K562 (cell line): ENCODE results near the gene SLC16A1. TPM values are rescaled to one million over a fixed set of nuclear protein-coding genes. Genes with fewer than 3 reads are reported as not detected.

Experiments
- C11orf30 ChIP-seq: fragments of 450-650 bp; IDR thresholded peaks from 2 replicates; pipeline ENCODE4 v1.6.1; 2016; ENCODE audit warnings: low read depth, mild to moderate bottlenecking
- DPF2 ChIP-seq: fragments of 450-650 bp; IDR thresholded peaks from 2 replicates; pipeline ENCODE4 v1.6.1; 2016
- MAFF ChIP-seq: IDR thresholded peaks from 2 replicates; pipeline ENCODE4 v1.6.1; 2012; ENCODE audit warnings: low read length, improper control_type of control experiment
- NEUROD1 ChIP-seq: fragments of 150-350 bp; IDR thresholded peaks from 2 replicates; pipeline ENCODE4 v1.6.1; 2014; ENCODE audit warnings: borderline replicate concordance, low read length, low read depth; ENCODE audit not compliant: partially characterized antibody
- SUPT5H ChIP-seq: fragments of 450-650 bp; IDR thresholded peaks from 2 replicates; pipeline ENCODE4 v1.6.1; 2016
- polyA plus RNA-seq, 8 experiments: library from polyadenylated mRNA; depleted of rRNA in 4 of 8; stranded (reverse) in 5 of 8; unstranded in 3 of 8; fragments of >200 nt; fragmentation: Nextera tagmentation in 2 of 8; fragmentation: Illumina TruSeq in 1 of 8; extraction: Ambion mirVana in 2 of 8; extraction: Trizol in 1 of 8; gene quantifications; 2 replicates each; pipeline versions ENCODE4 v1.2.1 to v1.2.3, GENCODE V29; 2011 to 2014; ENCODE audit warnings: inconsistent platforms in 1 of 8, missing spikeins in 1 of 8
- total RNA-seq, 7 experiments: library from RNA; depleted of rRNA in 6 of 7; stranded (reverse); fragments of >200 nt in 6 of 7; fragmentation: Illumina TruSeq in 2 of 7; extraction: Trizol in 2 of 7; gene quantifications; 2 replicates each; pipeline versions ENCODE4 v1.2.1 to v1.2.3, GENCODE V29; 2011 to 2021; ENCODE audit warnings: low replicate concordance in 1 of 7
- TF ChIP-seq, protein P1 (sequence below), 2 experiments: fragments of 450-650 bp in 1 of 2; sonication (generic) in 1 of 2; formaldehyde crosslinking in 1 of 2; IDR thresholded peaks in 1 of 2; conservative IDR thresholded peaks in 1 of 2; 2 replicates each; pipeline versions ENCODE4 v1.6.1 to v1.8.1; 2016 to 2023; ENCODE audit warnings: mild to moderate bottlenecking in 2 of 2, moderate library complexity in 2 of 2, inconsistent platforms in 1 of 2, missing genetic modification reagents in 1 of 2
- TF ChIP-seq, protein P2 (sequence below), 2 experiments: fragments of 450-650 bp in 1 of 2; sonication (generic) in 1 of 2; formaldehyde crosslinking in 1 of 2; IDR thresholded peaks; 2 replicates each; pipeline versions ENCODE4 v1.7.1 to v1.9.0; 2016 to 2022; ENCODE audit warnings: inconsistent platforms in 1 of 2, mild to moderate bottlenecking in 1 of 2, missing genetic modification reagents in 1 of 2
- TF ChIP-seq, protein P3 (sequence below): fragments of 150-350 bp; conservative IDR thresholded peaks from 2 replicates; pipeline ENCODE4 v1.6.1; 2014; ENCODE audit warnings: low read length

SLC16A1 gene
- total and polyA plus RNA-seq, 9 of the 15 experiments (the other 6 are each of a cell fraction or from before 2014, with no cell fraction given): 73.1 to 244 (median 117) TPM

DNA sequence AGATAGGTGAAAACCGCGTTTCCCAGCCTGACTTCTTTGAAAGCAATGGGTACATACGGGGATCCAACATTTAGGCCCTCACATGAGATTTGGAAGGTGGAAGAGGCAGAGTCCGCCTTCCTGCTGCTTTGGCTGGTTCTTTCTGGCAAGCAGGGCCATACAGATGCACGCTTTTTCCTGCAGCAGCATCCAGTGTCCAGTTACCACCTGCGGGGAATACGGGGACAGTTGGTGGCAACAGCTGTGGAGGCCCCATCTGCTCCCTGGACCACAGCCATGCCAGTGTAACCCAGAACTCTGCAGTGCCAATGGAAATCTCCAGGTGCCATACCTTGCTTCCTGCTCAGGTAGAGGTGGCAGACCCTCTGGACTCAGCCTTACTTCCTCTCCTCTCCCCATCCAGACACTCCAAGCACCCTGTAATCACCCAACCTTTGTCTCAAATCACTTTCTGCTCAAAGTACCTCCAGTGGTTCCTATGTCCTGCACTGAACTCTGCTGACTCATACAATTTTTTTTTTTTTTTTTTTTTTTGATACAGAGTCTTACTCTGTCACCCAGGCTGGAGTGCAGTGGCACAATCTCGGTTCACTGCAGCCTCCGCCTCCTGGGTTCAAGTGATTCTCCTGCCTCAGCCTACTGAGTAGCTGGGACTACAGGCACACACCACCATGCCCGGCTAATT lies 68.3 kb downstream of the SLC16A1 start (continued):
- TF ChIP-seq, protein P1, sequence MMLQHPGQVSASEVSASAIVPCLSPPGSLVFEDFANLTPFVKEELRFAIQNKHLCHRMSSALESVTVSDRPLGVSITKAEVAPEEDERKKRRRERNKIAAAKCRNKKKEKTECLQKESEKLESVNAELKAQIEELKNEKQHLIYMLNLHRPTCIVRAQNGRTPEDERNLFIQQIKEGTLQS (IDR thresholded peaks at IDR 0.05): peak; percentile 36; the same call in 1 of the 2 replicates
- TF ChIP-seq, protein P1 (CRISPR knock-in tag; conservative IDR thresholded peaks at IDR 0.05): no peak
- TF ChIP-seq SUPT5H (no peak), DPF2 (peak; percentile 43), MAFF (peak; percentile 78), NEUROD1 (no peak), C11orf30 (peak; percentile 99)
- TF ChIP-seq, protein P2, sequence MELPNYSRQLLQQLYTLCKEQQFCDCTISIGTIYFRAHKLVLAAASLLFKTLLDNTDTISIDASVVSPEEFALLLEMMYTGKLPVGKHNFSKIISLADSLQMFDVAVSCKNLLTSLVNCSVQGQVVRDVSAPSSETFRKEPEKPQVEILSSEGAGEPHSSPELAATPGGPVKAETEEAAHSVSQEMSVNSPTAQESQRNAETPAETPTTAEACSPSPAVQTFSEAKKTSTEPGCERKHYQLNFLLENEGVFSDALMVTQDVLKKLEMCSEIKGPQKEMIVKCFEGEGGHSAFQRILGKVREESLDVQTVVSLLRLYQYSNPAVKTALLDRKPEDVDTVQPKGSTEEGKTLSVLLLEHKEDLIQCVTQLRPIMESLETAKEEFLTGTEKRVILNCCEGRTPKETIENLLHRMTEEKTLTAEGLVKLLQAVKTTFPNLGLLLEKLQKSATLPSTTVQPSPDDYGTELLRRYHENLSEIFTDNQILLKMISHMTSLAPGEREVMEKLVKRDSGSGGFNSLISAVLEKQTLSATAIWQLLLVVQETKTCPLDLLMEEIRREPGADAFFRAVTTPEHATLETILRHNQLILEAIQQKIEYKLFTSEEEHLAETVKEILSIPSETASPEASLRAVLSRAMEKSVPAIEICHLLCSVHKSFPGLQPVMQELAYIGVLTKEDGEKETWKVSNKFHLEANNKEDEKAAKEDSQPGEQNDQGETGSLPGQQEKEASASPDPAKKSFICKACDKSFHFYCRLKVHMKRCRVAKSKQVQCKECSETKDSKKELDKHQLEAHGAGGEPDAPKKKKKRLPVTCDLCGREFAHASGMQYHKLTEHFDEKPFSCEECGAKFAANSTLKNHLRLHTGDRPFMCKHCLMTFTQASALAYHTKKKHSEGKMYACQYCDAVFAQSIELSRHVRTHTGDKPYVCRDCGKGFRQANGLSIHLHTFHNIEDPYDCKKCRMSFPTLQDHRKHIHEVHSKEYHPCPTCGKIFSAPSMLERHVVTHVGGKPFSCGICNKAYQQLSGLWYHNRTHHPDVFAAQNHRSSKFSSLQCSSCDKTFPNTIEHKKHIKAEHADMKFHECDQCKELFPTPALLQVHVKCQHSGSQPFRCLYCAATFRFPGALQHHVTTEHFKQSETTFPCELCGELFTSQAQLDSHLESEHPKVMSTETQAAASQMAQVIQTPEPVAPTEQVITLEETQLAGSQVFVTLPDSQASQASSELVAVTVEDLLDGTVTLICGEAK (IDR thresholded peaks at IDR 0.05): peak; percentile 67; the same call in 1 of the 2 replicates
- TF ChIP-seq, protein P2 (CRISPR knock-in tag; IDR thresholded peaks at IDR 0.05): no peak
- TF ChIP-seq, protein P3, sequence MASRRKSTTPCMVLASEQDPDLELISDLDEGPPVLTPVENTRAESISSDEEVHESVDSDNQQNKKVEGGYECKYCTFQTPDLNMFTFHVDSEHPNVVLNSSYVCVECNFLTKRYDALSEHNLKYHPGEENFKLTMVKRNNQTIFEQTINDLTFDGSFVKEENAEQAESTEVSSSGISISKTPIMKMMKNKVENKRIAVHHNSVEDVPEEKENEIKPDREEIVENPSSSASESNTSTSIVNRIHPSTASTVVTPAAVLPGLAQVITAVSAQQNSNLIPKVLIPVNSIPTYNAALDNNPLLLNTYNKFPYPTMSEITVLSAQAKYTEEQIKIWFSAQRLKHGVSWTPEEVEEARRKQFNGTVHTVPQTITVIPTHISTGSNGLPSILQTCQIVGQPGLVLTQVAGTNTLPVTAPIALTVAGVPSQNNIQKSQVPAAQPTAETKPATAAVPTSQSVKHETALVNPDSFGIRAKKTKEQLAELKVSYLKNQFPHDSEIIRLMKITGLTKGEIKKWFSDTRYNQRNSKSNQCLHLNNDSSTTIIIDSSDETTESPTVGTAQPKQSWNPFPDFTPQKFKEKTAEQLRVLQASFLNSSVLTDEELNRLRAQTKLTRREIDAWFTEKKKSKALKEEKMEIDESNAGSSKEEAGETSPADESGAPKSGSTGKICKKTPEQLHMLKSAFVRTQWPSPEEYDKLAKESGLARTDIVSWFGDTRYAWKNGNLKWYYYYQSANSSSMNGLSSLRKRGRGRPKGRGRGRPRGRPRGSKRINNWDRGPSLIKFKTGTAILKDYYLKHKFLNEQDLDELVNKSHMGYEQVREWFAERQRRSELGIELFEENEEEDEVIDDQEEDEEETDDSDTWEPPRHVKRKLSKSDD: no peak
- TF ChIP-seq, all 486 proteins: peak for 17
